GM18868 (cell line): ENCODE measurements around the gene PDK1.

Experiments used
- ATAC-seq: cut with Tn5 transposase; IDR thresholded peaks from one replicate; pipeline ENCODE4 v1.9.1; 2021; ENCODE audit warnings: mild to moderate bottlenecking, moderate library complexity; ENCODE audit not compliant: unreplicated experiment

The PDK1 gene

DNA sequence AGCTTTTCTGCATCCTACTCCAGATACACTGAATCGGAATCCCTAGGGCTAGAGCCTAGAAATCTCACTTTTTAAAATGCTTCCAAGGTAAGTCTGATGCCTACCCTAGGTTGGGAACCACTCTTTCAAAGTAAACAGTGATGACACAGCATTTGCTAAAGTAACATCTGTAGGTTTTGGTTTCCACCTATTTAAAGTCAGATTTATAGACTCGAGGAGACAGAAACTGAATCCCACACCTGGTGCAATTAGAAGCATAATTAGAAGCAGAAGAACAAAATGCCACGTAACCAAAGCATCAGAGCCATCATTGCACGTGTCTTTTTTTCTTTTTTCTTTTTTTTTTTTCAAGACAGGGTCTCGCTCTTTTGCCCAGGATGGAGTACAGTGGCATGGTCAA, 40.9 kb downstream of the PDK1 start:
- ATAC-seq, result no peak

DNA sequence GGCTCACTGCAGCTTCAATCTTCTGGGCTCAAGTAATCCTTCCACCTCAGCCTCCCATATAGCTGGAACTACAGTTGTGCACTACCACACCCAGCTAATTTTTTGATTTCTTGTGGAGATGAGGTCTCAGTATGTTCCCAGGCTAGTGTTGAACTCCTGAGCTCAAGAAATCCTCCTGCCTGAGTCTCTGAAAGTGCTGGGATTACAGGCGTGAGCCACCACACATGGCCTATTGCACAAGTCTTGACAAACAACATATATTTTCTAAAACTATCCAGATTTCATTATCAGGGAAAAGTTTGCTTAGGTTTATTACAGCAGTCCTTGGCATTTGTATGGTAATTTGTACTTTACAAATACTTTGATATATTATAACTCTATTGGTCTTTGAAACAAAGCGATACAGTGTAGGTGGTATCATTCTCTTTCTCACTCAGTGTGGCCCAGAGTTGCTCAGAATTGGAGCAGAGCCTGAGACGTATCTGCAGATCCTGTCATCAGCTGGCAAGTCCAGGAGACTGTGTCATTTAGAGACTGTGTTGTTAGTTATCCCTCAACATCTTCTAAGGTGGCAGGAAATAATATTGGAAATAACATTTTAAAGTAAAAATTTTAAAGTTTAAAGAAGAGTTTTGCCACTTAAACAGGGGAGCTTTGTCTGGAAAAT, 41.4 kb downstream of the PDK1 start:
- no peak for ATAC-seq

DNA sequence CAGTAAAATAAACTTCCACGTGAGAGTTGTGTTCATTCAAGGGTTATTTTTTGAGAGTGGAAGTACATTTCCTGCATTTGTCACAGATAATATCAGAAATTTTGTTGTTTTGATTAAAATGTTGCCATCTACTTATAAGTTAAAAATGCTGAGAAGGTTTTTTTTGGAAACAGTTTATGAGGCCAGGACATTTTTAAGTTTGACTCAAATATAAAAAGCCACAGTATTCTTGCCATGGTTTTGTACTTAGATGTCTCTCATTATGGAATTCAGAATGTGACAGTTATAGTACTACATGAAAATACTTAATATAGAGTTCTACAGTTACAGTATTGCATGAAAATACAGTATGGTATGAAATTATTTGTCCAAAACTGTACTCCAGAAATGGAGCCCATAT, 44.1 kb downstream of the PDK1 start:
- no peak for ATAC-seq

DNA sequence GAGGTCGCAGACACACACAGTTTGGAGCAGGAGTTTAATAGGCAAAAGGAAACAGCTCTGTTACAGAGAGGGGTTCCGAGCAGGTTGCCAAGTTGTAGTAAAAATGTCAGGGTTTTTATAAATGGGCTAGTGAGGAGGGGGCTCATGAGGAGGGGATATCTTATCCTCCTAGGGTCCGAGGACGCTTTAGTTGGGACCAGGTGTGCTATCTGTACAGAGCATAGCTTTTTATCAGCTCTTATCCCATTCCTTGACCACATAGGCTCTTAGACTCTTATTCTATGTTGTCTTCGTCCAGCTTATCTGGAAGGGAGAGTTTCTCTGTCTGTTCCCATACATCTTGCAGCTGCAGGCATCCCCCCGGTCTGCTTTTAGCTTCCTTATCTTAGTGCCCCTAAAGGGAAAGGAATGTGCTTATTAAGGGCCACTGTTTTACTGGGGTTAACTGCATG, 44.7 kb downstream of the PDK1 start:
- ATAC-seq, result no peak

DNA sequence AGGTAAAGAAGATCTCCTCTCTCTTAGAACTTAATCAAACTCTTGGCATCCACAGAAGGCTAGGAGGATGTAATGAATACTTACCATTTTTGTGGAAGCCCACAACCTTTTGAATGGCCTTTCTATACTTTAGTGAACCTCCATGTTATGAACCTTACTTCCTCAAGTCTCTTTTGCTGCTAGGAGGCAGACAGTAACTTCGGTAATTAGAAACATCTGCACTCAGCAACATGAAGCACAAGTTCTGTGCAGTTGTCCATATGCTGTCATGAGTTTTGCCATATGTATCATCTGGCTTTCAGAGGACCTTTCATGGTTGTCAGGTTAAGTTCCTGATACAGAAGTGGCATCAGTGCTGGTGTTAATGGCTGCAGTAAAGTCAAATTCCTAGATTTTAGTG, 50.4 kb downstream of the PDK1 start:
- ATAC-seq, result no peak

DNA sequence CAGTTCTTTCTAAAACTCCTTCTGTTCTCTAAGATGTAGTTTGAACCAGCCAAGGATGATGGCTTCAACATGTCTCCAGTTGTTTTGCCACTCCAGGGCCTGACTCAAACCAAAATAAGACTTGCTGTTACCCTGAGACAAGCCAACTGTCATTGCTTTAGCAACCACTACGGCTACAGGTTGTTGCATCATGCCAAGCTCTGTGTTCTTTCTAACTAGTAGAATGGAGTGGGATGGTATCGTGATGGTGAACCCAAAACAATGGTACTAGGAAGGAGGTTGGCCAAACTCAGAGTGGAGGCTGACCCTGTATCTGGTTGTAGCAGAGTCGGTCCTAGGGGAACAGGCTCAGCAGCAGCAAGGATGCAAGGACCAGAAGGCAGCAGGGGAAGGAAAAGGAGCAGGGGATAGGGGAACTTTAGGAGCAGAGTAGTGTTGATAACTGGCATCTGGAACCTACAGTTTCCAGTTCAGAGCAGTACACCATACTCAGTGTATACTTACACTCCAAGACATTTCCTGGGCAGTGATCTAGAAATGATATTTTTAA, 51.6 kb downstream of the PDK1 start:
- ATAC-seq, result no peak

DNA sequence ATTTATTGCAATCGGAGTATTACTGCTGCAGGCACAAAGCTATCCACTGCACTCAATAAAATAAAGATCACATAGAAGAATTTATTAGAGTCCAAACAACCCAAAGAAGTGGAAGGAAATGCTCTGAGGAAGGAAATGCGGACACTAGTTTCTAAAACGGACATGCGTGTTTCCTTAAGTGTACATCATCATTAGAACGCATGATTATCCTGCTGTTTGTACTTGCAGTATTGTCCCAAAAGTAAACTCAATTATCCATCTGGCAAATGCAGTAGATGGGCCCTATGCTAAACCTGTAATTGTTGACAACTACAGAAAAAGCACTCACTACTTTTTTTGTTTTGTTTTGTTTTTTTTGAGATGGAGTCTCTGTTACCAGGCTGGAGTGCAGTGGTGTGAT, 53.6 kb downstream of the PDK1 start:
- no peak for ATAC-seq

DNA sequence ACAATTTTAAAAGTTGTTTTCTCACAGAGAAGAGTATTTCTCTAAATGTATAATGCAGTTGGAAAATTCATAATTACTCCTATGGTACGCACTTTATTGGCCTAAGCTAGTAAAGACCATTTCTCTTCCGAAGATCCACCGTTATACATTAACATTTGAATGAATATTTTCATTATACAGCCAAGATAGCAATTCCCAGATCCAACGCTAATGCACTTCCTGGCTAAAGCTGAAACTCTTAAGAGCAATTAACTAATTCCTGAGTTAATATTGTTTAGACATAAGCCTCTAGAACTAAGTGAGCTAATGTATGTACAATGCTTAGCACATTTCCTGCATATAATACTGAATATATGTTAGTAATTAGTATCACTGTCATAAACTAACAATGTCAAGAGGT, 56.2 kb downstream of the PDK1 start:
- no peak for ATAC-seq

DNA sequence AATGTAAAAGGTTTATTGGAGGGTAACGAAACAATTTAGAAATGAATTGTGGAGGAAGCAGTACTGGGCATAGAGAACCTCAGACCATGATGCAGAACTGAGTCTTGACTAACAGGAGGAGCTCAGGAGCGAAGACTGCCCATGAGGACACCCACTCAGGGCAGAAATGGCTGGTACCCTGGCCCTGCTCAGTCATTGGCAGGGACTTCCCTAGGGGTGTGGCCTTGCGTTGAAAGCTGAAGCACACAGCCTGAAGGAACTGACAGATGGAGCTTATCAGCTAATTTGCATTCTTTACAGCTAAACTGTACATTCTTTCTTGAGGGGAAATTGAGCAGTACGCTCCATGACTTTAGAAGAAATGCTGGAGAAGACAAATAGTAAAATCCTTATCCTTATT, 57.1 kb downstream of the PDK1 start:
- peak; percentile 53 for ATAC-seq

DNA sequence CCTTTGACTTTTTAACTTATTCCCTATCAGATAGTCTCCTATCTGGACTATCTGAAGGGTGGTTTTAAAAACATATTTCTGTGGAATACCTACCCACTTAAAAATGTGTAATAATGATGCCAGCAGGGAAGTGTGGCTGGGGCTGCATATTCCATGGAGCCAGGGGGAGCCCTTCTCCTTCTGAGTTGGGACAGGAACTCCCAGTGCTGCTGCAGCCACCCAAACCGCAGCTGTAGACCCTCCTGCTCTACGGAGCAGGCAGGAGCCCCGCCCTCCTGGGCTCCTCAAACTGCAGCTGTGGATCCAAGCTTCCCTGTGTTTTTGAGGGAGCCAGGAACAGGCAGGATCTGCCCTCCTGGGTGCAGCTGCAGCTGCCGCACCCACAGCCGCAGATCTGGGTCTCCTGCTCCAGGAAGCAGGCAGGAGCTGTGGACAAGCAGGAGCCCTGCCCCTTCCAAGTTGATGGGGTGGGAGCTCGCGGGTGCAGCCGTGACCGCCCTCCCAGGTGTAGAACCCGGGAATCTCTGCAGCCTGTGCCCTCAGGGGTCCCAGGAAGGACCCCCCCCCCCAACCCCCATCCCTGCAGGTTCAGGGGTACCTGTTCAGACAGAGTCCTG, 57.8 kb downstream of the PDK1 start:
- no peak for ATAC-seq

DNA sequence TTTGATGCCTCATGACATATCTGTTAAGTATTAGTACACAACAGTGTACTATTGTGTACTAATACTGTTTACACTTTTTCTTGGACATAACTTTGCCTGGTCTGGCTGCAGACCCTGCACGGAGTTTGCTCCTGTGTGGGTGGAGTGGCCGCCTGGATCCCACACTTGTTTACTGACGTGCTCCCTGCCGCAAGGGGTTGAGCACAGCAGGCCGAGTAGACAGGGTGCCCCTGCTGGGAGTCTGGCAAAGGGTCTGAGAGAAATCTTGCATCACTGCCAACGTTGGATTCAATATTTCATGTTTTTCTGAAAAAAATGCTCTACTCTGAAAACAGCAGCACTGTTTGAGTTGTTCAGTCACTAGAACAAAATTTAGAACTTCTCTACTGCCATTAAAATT, 59.0 kb downstream of the PDK1 start:
- no peak for ATAC-seq

DNA sequence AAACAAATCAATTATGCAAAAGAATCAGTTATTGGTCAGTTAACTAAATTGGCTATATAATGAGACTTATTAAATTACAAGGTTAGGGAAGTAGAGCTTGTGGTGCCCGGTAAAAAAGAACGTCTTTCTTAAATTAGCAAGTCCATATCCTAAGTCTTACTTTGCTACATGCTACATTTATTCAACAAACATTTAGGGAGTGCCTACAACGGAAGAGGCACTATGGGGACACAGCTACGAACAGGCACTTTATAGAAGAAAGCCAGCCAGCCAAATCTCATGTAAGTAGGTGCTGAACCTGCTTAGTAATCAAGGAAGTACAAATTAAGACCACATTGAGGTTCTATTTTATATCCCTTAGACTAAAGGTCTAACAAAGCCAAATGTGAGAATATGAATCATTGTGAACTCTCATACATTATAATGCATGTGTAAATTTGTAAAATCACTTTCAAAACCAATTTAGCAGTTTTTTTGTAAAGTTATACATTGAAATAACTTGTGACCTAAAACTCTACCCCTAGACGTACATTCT, 59.9 kb downstream of the PDK1 start:
- ATAC-seq, result no peak

DNA sequence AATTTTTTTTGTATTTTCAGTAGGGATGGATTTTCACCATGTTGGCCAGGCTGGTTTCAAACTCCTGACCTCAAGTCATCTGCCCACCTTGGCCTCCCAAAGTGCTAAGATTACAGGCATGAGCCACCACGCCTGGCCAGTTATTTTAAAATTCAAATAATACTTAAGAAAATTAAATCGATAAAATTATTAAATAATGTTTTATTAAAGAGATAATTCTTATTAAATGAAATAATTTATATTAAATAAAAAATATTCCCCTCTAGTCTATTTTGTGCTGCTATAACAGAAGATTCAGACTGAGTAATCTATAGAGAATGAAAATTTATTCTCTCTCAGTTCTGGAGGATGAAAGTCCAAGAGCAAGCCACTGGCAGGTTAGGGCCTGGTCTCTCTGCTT, 61.2 kb downstream of the PDK1 start:
- no peak for ATAC-seq

DNA sequence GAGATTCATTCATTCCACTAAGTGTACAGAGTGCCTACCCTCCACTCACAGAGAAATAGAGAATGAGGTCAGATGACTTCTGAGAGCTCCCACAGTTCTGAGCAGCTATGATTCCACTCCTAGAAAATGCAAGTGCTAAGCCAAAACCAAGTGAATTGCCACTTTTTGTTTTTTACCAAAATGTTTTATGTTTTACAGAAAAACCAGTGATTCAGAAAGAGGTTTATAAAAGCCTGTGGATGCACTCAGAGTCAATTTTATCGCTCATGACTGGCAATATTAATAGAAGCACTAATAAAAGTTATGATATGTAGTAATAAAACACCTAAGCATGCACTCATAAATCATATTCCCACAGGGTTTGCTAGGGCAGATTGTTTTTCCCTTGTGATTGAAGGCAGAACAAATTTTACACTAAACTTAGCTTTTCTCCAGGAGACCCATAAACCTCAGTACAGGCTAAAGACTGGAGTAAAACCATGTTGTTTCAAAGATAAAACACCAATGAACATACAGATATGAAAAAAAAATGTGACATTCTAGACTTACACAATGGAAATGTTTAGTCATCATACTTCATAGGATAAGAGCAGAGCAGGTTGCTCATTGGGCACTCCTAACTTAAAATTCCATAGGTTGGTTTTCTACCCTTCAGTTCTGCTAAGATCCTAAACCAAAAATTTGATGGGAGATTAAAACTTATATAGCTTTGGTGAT, 67.5 kb downstream of the PDK1 start:
- ATAC-seq, result no peak

DNA sequence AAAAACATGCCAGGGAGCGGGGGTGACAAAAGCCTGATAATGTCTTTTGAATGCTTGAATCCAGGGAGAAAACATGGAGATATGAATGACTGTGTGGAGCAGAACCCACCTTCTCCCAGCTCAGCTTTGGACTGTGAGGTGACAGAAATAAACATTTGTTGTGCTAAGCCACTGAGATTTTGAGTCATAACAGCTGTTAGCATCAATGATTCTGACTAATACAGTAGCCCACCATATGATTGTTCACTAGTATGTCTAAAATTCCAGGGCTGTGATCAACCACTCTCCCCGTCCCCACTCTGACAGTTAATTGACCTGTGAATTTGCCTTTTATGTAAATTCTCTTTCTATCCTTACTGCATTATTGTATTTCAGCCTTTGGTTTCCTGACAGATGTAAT, 69.1 kb downstream of the PDK1 start:
- ATAC-seq, result no peak

DNA sequence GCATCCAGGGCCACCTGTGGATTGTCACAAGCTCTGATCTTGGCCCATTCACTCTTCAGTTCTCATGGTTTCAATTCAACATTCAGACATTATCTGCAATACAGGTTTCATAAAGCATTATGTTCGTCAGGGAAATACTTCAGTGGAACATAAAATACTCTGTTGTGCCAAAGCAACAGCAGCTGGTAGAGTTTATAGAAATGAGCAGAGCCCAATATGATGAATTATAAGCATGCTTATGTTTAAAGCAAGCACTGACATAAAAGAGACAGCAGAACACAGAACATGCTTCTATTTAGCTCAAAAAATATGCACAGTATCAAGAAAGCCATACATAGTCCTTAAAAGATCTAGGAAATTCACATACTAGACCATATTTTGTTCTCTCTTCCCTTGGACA, 71.3 kb downstream of the PDK1 start:
- no peak for ATAC-seq

DNA sequence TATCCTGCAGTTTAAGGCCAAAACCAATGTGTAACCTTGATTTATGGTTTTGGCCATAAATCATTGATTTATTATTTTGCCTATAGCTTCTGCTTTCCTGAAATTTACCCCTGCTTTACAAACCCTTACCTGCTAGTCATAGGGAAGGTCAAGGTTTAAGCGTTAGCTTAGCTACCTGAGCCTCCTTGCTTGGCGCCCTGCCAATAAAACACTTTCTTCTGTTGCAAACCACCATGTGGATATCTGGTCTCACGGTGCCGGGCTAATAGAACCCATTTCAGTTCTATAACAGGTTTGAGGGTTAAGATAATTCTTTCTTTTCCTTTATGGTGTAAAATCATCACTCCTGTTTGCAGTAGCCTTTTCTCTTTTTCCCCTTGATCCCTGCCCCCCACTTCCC, 72.2 kb downstream of the PDK1 start:
- no peak for ATAC-seq

DNA sequence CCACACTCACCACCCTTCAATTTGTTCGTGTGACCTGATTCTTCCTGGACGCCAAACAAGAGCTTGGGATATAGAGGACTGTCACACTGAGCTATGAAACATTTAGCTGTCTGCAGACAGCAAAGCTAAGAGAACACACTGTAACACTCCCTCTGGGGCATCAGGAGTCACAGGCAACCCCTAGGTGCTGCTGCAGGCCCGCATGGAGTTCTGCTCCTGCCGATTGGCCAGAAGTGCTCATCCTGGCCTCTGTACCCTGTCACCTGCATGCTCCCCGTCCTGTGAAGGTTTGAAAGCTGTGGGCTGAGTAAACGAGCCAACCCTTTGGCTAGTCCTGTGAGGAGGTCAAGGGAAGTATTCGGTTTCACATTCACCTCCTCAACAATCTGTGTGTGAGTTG, 73.7 kb downstream of the PDK1 start:
- ATAC-seq, result no peak

DNA sequence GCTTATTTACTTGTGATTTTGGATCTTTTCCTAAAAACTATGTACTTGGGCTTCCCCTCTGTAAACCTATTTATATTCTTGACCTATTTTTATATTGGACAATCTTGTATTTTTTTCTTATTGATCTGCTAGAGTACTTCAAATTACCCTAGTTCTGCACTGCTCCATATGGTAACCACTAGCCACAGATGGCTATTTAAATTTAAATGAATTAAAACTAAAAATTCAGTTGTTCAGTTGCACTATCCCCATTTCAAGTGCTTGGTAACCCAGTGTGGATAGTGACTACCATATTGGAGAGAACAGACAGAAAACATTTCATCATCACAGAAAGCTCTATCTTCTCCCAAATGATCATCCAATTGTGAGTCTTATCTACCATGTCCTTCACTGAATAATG, 74.3 kb downstream of the PDK1 start:
- no peak for ATAC-seq

DNA sequence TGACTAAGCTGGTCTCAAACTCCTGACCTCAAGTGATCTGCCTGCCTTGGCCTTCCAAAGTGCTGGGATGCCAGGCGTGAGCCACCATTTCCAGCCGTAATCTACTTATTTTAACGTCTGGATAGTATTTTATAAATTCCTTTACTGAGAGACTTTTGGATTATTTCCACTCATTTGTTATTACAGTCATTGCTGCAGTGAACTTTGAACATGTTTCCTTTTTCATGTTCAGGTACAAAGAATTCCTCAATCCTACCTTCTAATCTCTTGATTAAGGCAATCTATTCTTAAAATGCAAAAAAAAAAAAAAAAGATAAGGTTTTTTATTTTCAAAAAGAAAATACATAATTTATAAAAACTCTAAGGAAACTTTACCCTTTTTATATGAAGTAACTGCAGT, 78.6 kb downstream of the PDK1 start:
- no peak for ATAC-seq

DNA sequence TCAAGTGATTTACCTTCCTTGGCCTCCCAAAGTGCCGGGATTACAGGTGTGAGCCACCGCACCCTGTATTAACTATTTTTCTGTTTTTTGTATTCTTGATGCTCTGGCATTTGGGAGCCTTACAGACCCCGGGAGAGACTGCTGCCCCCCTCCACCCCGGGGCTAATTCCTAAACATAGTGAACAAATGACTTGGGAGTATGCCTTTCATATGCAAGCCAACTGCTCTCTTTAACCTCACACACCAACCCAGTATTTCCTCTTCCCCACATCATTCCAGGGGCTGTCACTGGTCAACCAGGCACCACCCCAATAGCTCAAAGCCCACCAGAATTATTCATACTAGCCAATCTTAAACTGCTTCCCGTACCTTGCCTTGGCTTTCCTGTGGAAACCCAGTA, 79.7 kb downstream of the PDK1 start:
- ATAC-seq, result no peak

DNA sequence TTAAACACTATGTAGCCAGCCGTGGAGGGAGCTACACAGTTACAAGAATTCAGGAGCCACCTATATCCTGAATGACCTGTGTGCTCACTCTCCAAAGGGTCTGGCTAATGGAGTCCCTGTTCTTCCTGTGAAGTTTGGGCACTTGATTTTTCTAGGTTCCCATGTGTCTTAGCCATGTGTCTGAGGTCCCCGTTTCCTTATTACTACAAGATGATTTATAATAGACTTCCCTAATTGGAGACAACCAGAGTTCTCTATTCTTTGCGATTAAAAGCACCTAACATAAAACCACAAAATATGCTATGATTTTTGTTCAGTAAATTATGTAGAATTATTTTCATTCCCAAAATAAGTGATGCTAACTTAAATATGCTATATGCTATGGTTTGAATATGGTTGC, 83.4 kb downstream of the PDK1 start:
- no peak for ATAC-seq
